ENCODE results near the gene DLG2.

- TF ChIP-seq, protein P1, sequence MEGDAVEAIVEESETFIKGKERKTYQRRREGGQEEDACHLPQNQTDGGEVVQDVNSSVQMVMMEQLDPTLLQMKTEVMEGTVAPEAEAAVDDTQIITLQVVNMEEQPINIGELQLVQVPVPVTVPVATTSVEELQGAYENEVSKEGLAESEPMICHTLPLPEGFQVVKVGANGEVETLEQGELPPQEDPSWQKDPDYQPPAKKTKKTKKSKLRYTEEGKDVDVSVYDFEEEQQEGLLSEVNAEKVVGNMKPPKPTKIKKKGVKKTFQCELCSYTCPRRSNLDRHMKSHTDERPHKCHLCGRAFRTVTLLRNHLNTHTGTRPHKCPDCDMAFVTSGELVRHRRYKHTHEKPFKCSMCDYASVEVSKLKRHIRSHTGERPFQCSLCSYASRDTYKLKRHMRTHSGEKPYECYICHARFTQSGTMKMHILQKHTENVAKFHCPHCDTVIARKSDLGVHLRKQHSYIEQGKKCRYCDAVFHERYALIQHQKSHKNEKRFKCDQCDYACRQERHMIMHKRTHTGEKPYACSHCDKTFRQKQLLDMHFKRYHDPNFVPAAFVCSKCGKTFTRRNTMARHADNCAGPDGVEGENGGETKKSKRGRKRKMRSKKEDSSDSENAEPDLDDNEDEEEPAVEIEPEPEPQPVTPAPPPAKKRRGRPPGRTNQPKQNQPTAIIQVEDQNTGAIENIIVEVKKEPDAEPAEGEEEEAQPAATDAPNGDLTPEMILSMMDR (IDR thresholded peaks at IDR 0.05), result no peak
- TF ChIP-seq EP300 (IDR thresholded peaks at IDR 0.05), result no peak
- no peak for TF ChIP-seq POLR2A (IDR thresholded peaks at IDR 0.05)
Observed at GRCh38 chr11:85377901-85378300, 249.2 kb downstream of the DLG2 start.

Measured in ovary (tissue), 3 donors.